HL-60 (cell line): Measurements from ENCODE around the gene ULBP2.

Experiments
- POLR2AphosphoS5 ChIP-seq: IDR thresholded peaks from 2 replicates; pipeline ENCODE4 v1.6.1; 2012; ENCODE audit warnings: low read depth
- REST ChIP-seq: IDR thresholded peaks from 2 replicates; pipeline ENCODE4 v1.6.1; 2012; ENCODE audit warnings: low read depth; ENCODE audit not compliant: insufficient replicate concordance
- SPI1 ChIP-seq: IDR thresholded peaks from 2 replicates; pipeline ENCODE4 v1.6.1; 2012; ENCODE audit warnings: low read depth, mild to moderate bottlenecking, borderline replicate concordance
- TF ChIP-seq, protein P1 (sequence below): IDR thresholded peaks from one replicate; pipeline ENCODE4 v1.5.1; 2011; ENCODE audit warnings: low read length, control low read depth, inconsistent platforms; ENCODE audit not compliant: insufficient read depth

GRCh38 chr6:149900620-149901443 lies 41.0 kb upstream of the ULBP2 start:
- TF ChIP-seq REST (no peak), POLR2AphosphoS5 (no peak), SPI1 (no peak)
- TF ChIP-seq, protein P1, sequence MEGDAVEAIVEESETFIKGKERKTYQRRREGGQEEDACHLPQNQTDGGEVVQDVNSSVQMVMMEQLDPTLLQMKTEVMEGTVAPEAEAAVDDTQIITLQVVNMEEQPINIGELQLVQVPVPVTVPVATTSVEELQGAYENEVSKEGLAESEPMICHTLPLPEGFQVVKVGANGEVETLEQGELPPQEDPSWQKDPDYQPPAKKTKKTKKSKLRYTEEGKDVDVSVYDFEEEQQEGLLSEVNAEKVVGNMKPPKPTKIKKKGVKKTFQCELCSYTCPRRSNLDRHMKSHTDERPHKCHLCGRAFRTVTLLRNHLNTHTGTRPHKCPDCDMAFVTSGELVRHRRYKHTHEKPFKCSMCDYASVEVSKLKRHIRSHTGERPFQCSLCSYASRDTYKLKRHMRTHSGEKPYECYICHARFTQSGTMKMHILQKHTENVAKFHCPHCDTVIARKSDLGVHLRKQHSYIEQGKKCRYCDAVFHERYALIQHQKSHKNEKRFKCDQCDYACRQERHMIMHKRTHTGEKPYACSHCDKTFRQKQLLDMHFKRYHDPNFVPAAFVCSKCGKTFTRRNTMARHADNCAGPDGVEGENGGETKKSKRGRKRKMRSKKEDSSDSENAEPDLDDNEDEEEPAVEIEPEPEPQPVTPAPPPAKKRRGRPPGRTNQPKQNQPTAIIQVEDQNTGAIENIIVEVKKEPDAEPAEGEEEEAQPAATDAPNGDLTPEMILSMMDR: no peak
